K562 (cell line): ENCODE data around the gene GOPC. TPM values are rescaled to one million over a fixed set of nuclear protein-coding genes. Genes with fewer than 3 reads are reported as not detected.
A peak's percentile ranks its signal among the peaks of the same experiment; 100 is the strongest.

ENCODE experiments used
- BHLHE40 ChIP-seq: IDR thresholded peaks from 2 replicates; pipeline ENCODE4 v1.6.1; 2011; ENCODE audit warnings: low read length, improper control_type of control experiment
- CGGBP1 ChIP-seq: fragments of 250-450 bp; sonication (Bioruptor Pico); IDR thresholded peaks from 2 replicates; pipeline ENCODE4 v1.9.0; 2021; ENCODE audit warnings: mild to moderate bottlenecking
- CHD4 ChIP-seq: fragments of 200-600 bp; sonication (generic); IDR thresholded peaks from 3 replicates; pipeline ENCODE4 v1.6.1; 2012; ENCODE audit warnings: low read depth, mild to moderate bottlenecking, mixed read lengths, low read length, inconsistent platforms; ENCODE audit not compliant: insufficient read depth, insufficient replicate concordance, poor library complexity, severe bottlenecking
- ESRRB ChIP-seq: fragments of 250-450 bp; sonication (Bioruptor Pico); IDR thresholded peaks from 2 replicates; pipeline ENCODE4 v1.5.0; 2020; ENCODE audit warnings: mild to moderate bottlenecking, moderate library complexity, borderline replicate concordance
- KAT2B ChIP-seq: IDR thresholded peaks from one replicate; pipeline ENCODE4 v1.6.1; 2012; ENCODE audit warnings: low read depth, mild to moderate bottlenecking, control low read depth, inconsistent platforms, low read length, moderate library complexity
- LEF1 ChIP-seq: fragments of 450-650 bp; IDR thresholded peaks from 2 replicates; pipeline ENCODE4 v1.6.1; 2016; ENCODE audit warnings: mild to moderate bottlenecking
- MBD1 ChIP-seq: fragments of 250-450 bp; sonication (Bioruptor Pico); IDR thresholded peaks from 2 replicates; pipeline ENCODE4 v1.8.0; 2022; ENCODE audit warnings: inconsistent platforms
- MTA3 ChIP-seq: fragments of 450-650 bp; formaldehyde crosslinking; IDR thresholded peaks from 2 replicates; pipeline ENCODE4 v1.6.1; 2017; ENCODE audit warnings: mild to moderate bottlenecking, borderline replicate concordance
- NR2C1 ChIP-seq, 2 experiments: fragments of 450-650 bp; IDR thresholded peaks; 2 replicates each; pipeline ENCODE4 v1.6.1; 2017; ENCODE audit warnings: mild to moderate bottlenecking in 2 of 2, antibody characterized with exemption in 1 of 2, inconsistent platforms in 1 of 2, missing compliant biosample characterization in 1 of 2, missing genetic modification characterization in 1 of 2
- PTTG1 ChIP-seq: fragments of 450-650 bp; IDR thresholded peaks from 2 replicates; pipeline ENCODE4 v1.6.1; 2016; ENCODE audit warnings: low read depth, mild to moderate bottlenecking, missing genetic modification characterization, missing compliant biosample characterization
- SRSF9 ChIP-seq: fragments of 200-400 bp; formaldehyde crosslinking; IDR thresholded peaks from 2 replicates; pipeline ENCODE4 v1.6.1; 2017; ENCODE audit warnings: low read depth, low read length, borderline replicate concordance
- STAT5A ChIP-seq: IDR thresholded peaks from 2 replicates; pipeline ENCODE4 v1.6.1; 2012; ENCODE audit warnings: low read length, inconsistent platforms, borderline replicate concordance
- VEZF1 ChIP-seq: fragments of 200-800 bp; sonication (Bioruptor generic); IDR thresholded peaks from 2 replicates; pipeline ENCODE4 v1.6.1; 2017; ENCODE audit warnings: missing genetic modification characterization, missing compliant biosample characterization
- ZFP30 ChIP-seq: fragments of 250-450 bp; sonication (Bioruptor Pico); IDR thresholded peaks from 2 replicates; pipeline ENCODE4 v1.8.0; 2022; ENCODE audit warnings: moderate library complexity, mild to moderate bottlenecking, inconsistent platforms, borderline replicate concordance
- ZNF133 ChIP-seq: fragments of 250-450 bp; sonication (Bioruptor Pico); IDR thresholded peaks from 2 replicates; pipeline ENCODE4 v1.4.0; 2020; ENCODE audit warnings: mild to moderate bottlenecking
- ZNF436 ChIP-seq: fragments of 250-450, 450-650 bp; sonication (Bioruptor Pico); formaldehyde crosslinking; IDR thresholded peaks from 2 replicates; pipeline ENCODE4 v1.7.0; 2020; ENCODE audit warnings: mild to moderate bottlenecking
- ZNF584 ChIP-seq: fragments of 200-800 bp; sonication (Bioruptor generic); IDR thresholded peaks from 2 replicates; pipeline ENCODE4 v1.6.1; 2016; ENCODE audit warnings: low read depth, mild to moderate bottlenecking, missing genetic modification characterization, missing compliant biosample characterization
- polyA plus RNA-seq, 8 experiments: library from polyadenylated mRNA; depleted of rRNA in 4 of 8; stranded (reverse) in 5 of 8; unstranded in 3 of 8; fragments of >200 nt; fragmentation: Nextera tagmentation in 2 of 8; fragmentation: Illumina TruSeq in 1 of 8; extraction: Ambion mirVana in 2 of 8; extraction: Trizol in 1 of 8; gene quantifications; 2 replicates each; pipeline versions ENCODE4 v1.2.1 to v1.2.3, GENCODE V29; 2011 to 2014; ENCODE audit warnings: inconsistent platforms in 1 of 8, missing spikeins in 1 of 8
- total RNA-seq, 7 experiments: library from RNA; depleted of rRNA in 6 of 7; stranded (reverse); fragments of >200 nt in 6 of 7; fragmentation: Illumina TruSeq in 2 of 7; extraction: Trizol in 2 of 7; gene quantifications; 2 replicates each; pipeline versions ENCODE4 v1.2.1 to v1.2.3, GENCODE V29; 2011 to 2021; ENCODE audit warnings: low replicate concordance in 1 of 7
- TF ChIP-seq, protein P1 (sequence below): fragments of 450-650 bp; IDR thresholded peaks from 2 replicates; pipeline ENCODE4 v1.6.1; 2016; ENCODE audit warnings: low read depth, mild to moderate bottlenecking, moderate library complexity
- TF ChIP-seq, protein P2 (sequence below): sonication (generic); formaldehyde crosslinking; IDR thresholded peaks from 2 replicates; pipeline ENCODE4 v1.8.0; 2023; ENCODE audit warnings: mild to moderate bottlenecking, missing genetic modification reagents
- TF ChIP-seq, protein P3 (sequence below): sonication (generic); formaldehyde crosslinking; IDR thresholded peaks from 2 replicates; pipeline ENCODE4 v1.8.1; 2023; ENCODE audit warnings: mild to moderate bottlenecking, missing genetic modification reagents, moderate library complexity

GOPC gene
- total and polyA plus RNA-seq, 9 of the 15 experiments (the other 6 are each of a cell fraction or from before 2014, with no cell fraction given) = 10.0 to 32.2 (median 25.6) TPM

DNA sequence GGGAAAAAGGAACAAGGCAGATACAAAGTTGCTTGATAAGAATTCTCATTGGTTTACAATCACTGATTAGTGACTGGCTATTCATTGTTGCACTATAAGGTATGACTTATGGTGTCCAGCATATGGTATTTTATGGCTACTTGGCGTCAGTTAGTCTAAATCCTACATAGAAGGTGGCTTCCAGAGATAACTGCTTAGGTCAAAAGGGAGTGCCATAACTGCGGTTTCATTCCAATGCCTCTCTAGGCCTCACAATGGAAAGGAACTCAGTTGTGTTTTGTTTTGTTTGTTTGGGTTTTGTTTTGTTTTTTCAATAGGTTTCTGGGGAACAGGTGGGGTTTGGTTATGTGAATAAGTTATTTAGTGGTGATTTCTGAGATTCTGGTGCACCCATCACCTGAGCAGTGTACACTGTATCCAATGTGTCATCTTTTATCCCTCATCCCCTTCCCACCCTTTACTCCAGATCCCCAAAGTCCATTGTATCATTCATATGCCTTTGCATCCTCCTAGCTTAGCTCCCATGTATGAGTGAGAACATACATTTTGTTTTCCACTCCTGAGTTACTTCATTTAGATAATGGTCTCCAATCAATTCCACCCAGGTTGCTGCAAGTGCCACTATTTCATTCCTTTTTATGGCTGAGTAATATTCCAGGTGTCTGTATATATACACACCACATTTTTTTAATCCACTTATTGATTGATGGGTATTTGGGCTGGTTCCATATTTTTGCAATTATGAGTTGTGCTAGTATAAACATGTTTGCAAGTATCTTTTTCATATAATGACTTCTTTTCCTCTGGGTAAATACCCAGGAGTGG lies 7.0 kb downstream of the GOPC start (continued):
- TF ChIP-seq MTA3 (0 out of 2 replicates have a peak, but pooled peaks have one; percentile 39), VEZF1 (CRISPR knock-in tag) (peak; percentile 27; the same call in 1 of the 2 replicates), CHD4 (no peak), MBD1 (no peak), SRSF9 (no peak), ZNF584 (CRISPR knock-in tag) (no peak), ESRRB (CRISPR knock-in tag) (no peak), ZNF436 (CRISPR knock-in tag) (no peak), PTTG1 (tag) (no peak), ZNF133 (no peak), CGGBP1 (CRISPR knock-in tag) (no peak), BHLHE40 (no peak), NR2C1 (IDR thresholded peaks at IDR 0.05) (no peak), NR2C1 (tag; IDR thresholded peaks at IDR 0.05) (0 out of 2 replicates have a peak, but pooled peaks have one; percentile 24), KAT2B (no peak), STAT5A (peak; percentile 64), LEF1 (no peak), ZFP30 (no peak)
- TF ChIP-seq, protein P1, sequence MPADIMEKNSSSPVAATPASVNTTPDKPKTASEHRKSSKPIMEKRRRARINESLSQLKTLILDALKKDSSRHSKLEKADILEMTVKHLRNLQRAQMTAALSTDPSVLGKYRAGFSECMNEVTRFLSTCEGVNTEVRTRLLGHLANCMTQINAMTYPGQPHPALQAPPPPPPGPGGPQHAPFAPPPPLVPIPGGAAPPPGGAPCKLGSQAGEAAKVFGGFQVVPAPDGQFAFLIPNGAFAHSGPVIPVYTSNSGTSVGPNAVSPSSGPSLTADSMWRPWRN = 0 out of 2 replicates have a peak, but pooled peaks have one; percentile 17
- TF ChIP-seq, protein P2, sequence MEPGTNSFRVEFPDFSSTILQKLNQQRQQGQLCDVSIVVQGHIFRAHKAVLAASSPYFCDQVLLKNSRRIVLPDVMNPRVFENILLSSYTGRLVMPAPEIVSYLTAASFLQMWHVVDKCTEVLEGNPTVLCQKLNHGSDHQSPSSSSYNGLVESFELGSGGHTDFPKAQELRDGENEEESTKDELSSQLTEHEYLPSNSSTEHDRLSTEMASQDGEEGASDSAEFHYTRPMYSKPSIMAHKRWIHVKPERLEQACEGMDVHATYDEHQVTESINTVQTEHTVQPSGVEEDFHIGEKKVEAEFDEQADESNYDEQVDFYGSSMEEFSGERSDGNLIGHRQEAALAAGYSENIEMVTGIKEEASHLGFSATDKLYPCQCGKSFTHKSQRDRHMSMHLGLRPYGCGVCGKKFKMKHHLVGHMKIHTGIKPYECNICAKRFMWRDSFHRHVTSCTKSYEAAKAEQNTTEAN (CRISPR knock-in tag) = no peak
- TF ChIP-seq, protein P3, sequence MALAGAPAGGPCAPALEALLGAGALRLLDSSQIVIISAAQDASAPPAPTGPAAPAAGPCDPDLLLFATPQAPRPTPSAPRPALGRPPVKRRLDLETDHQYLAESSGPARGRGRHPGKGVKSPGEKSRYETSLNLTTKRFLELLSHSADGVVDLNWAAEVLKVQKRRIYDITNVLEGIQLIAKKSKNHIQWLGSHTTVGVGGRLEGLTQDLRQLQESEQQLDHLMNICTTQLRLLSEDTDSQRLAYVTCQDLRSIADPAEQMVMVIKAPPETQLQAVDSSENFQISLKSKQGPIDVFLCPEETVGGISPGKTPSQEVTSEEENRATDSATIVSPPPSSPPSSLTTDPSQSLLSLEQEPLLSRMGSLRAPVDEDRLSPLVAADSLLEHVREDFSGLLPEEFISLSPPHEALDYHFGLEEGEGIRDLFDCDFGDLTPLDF (CRISPR knock-in tag) = no peak
